ENCODE data around the gene ARID3C.

- no peak for TF ChIP-seq BCL11A (IDR thresholded peaks at IDR 0.05; ENCODE audit: low read depth in 2 of 2, low read length in 2 of 2)
- no peak for TF ChIP-seq MAFK (IDR thresholded peaks at IDR 0.05; ENCODE audit: low read depth, low read length)
- no peak for TF ChIP-seq CTCF (IDR thresholded peaks at IDR 0.05; ENCODE audit: control extremely low read depth in 1 of 3, insufficient read depth in 1 of 3, low read depth in 1 of 3, low read length in 3 of 3)
- TF ChIP-seq POLR2A (IDR thresholded peaks at IDR 0.05; ENCODE audit: control extremely low read depth in 1 of 2, low read depth in 2 of 2, low read length in 2 of 2): no peak
- TF ChIP-seq EZH2 (IDR thresholded peaks at IDR 0.05; ENCODE audit: low read depth, low read length, severe bottlenecking): no peak
Observed at GRCh38 chr9:34675869-34676268, 47.0 kb upstream of the ARID3C start.
